Neural progenitor cell (in vitro differentiated cells): Measurements from ENCODE around the gene DDIT3. TPM values are rescaled to one million over a fixed set of nuclear protein-coding genes. Genes with fewer than 3 reads are reported as not detected.

Source experiments
- DNase-seq: peaks from one replicate; pipeline ENCODE4 v3.0.0-alpha.2; 2016; ENCODE audit warnings: low spot score
- H2AFZ ChIP-seq: fragments of 200-600 bp; sonication (generic); replicated peaks from 2 replicates; pipeline ENCODE4 v1.6.1; 2016; ENCODE audit warnings: antibody characterized with exemption
- H3F3A ChIP-seq: fragments of 200-600 bp; sonication (generic); 2 replicates; pipeline ENCODE4 v1.6.1; 2016; ENCODE audit warnings: antibody characterized with exemption, low read depth
- H3K27ac ChIP-seq: fragments of 200-600 bp; sonication (generic); 2 replicates; pipeline ENCODE4 v1.5.1; 2016; ENCODE audit warnings: mild to moderate bottlenecking
- H3K27me3 ChIP-seq: fragments of 200-600 bp; sonication (generic); 2 replicates; pipeline ENCODE4 v1.6.1; 2016; ENCODE audit warnings: mild to moderate bottlenecking, moderate library complexity
- H3K36me3 ChIP-seq: fragments of 200-600 bp; sonication (generic); 2 replicates; pipeline ENCODE4 v1.5.1; 2016
- H3K4me1 ChIP-seq: fragments of 200-600 bp; sonication (generic); 2 replicates; pipeline ENCODE4 v1.6.1; 2016; ENCODE audit warnings: mixed run types
- H3K4me2 ChIP-seq: fragments of 200-600 bp; sonication (generic); 2 replicates; pipeline ENCODE4 v1.6.1; 2016
- H3K4me3 ChIP-seq: fragments of 200-600 bp; sonication (generic); 2 replicates; pipeline ENCODE4 v1.5.1; 2016
- H3K79me2 ChIP-seq: fragments of 200-600 bp; sonication (generic); 2 replicates; pipeline ENCODE4 v1.6.1; 2016; ENCODE audit warnings: low read depth
- H3K9ac ChIP-seq: fragments of 200-600 bp; sonication (generic); 2 replicates; pipeline ENCODE4 v1.6.1; 2016
- H3K9me3 ChIP-seq: fragments of 200-600 bp; sonication (generic); 2 replicates; pipeline ENCODE4 v1.5.1; 2016; ENCODE audit warnings: low read depth
- H4K20me1 ChIP-seq: fragments of 200-600 bp; sonication (generic); 2 replicates; pipeline ENCODE4 v1.6.1; 2016; ENCODE audit warnings: low read depth
- H3K27ac Mint-ChIP-seq: 3 replicates; pipeline ENCODE4 v1.8.0; 2021; ENCODE audit warnings: mixed read lengths
- H3K27me3 Mint-ChIP-seq: 2 replicates; pipeline ENCODE4 v1.8.0; 2022; ENCODE audit warnings: low read depth, mild to moderate bottlenecking, inconsistent platforms, moderate library complexity, mixed read lengths; ENCODE audit not compliant: insufficient read depth
- H3K36me3 Mint-ChIP-seq: 3 replicates; pipeline ENCODE4 v1.8.0; 2021; ENCODE audit warnings: mixed read lengths
- H3K4me1 Mint-ChIP-seq: 3 replicates; pipeline ENCODE4 v1.8.0; 2021; ENCODE audit warnings: mixed read lengths
- H3K4me3 Mint-ChIP-seq: 3 replicates; pipeline ENCODE4 v1.8.0; 2021; ENCODE audit warnings: mild to moderate bottlenecking, moderate library complexity, mixed read lengths
- H3K9me3 Mint-ChIP-seq: 3 replicates; pipeline ENCODE4 v1.8.0; 2020; ENCODE audit warnings: mixed read lengths
- CTCF ChIP-seq: fragments of 200-600 bp; sonication (generic); IDR thresholded peaks from 2 replicates; pipeline ENCODE4 v1.5.1; 2017; ENCODE audit warnings: antibody characterized with exemption, mild to moderate bottlenecking
- EZH2 ChIP-seq: fragments of 200-600 bp; sonication (generic); IDR thresholded peaks from 2 replicates; pipeline ENCODE4 v1.6.1; 2017; ENCODE audit warnings: antibody characterized with exemption, mild to moderate bottlenecking, moderate library complexity
- EZH2phosphoT487 ChIP-seq: fragments of 200-600 bp; sonication (generic); IDR thresholded peaks from 2 replicates; pipeline ENCODE4 v1.6.1; 2017; ENCODE audit warnings: antibody characterized with exemption
- total RNA-seq: library from RNA; depleted of rRNA; stranded (reverse); fragments of >200 nt; gene quantifications from 2 replicates; pipeline ENCODE4 v1.2.3, GENCODE V29; 2015; ENCODE audit warnings: low replicate concordance

The DDIT3 gene
- total RNA-seq, 1 donor from 2014 or later = 2.3 TPM

GRCh38 chr12:57473392-57473791, 46.9 kb downstream of the DDIT3 start:
- H3K27me3 ChIP-seq = peaks cover 72% of the 10 kb centered on the region
- H3K27me3 Mint-ChIP-seq = peaks cover 43% of the 10 kb centered on the region

DNA sequence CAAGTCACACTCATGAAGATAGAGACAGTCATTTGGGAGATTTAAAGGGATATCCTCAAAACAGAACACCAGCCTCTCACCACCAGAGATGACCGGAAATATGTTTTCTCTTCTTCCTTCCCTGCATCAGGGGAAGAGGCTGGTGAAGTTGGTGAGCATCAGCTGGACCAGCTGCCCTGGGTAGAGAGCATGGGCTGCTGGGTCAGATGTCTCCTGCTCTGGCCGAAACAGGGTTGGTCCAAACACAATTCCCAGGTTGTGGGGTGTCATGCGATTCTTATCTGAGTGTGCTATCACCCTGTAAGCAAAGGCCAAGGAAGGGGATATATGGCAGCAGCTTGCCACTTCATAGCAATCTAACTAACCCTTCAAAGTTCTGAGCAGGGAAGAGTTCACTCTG, 47.9 kb downstream of the DDIT3 start:
- Histone ChIP-seq H3K4me1 (peaks cover 11% of the 10 kb centered on the region), H3F3A (peaks cover 3% of the 10 kb centered on the region), H3K36me3 (no peaks in the 10 kb centered on the region), H3K4me3 (no peak overlapping the region), H4K20me1 (peaks cover 2% of the 10 kb centered on the region), H2AFZ (no peak overlapping the region), H3K9me3 (no peaks in the 10 kb centered on the region), H3K27ac (no peak overlapping the region), H3K9ac (no peak overlapping the region), H3K4me2 (no peak overlapping the region), H3K27me3 (peaks cover 62% of the 10 kb centered on the region), H3K79me2 (no peaks in the 10 kb centered on the region)
- Mint-ChIP-seq H3K4me1 (no peaks in the 10 kb centered on the region), H3K27ac (no peak overlapping the region), H3K4me3 (no peak overlapping the region), H3K27me3 (peaks cover 45% of the 10 kb centered on the region), H3K36me3 (no peaks in the 10 kb centered on the region), H3K9me3 (no peaks in the 10 kb centered on the region)
- DNase-seq = no peak
- TF ChIP-seq CTCF (no peak), EZH2phosphoT487 (no peak), EZH2 (no peak)

More at GRCh38 chr12:57473392-57473791, 46.9 kb downstream of the DDIT3 start:
- H3K36me3 ChIP-seq = no peaks in the 10 kb centered on the region
- no peaks in the 10 kb centered on the region for H3K9me3 Mint-ChIP-seq
- no peak overlapping the region for H3K4me2 ChIP-seq
- no peaks in the 10 kb centered on the region for H3K36me3 Mint-ChIP-seq
- no peak overlapping the region for H3K27ac ChIP-seq
- H3K4me1 ChIP-seq = peaks cover 11% of the 10 kb centered on the region
- peaks cover 3% of the 10 kb centered on the region for H3F3A ChIP-seq
- H3K79me2 ChIP-seq = no peaks in the 10 kb centered on the region
- no peak overlapping the region for H3K9ac ChIP-seq
- H3K4me3 ChIP-seq = no peak overlapping the region
- no peak overlapping the region for H3K4me3 Mint-ChIP-seq
- peaks cover 2% of the 10 kb centered on the region for H4K20me1 ChIP-seq
- H3K9me3 ChIP-seq = no peaks in the 10 kb centered on the region
- H3K4me1 Mint-ChIP-seq = peaks cover 2% of the 10 kb centered on the region
- DNase-seq = no peak
- H3K27ac Mint-ChIP-seq = no peak overlapping the region
- H2AFZ ChIP-seq = no peak overlapping the region
- TF ChIP-seq EZH2 (no peak), CTCF (no peak), EZH2phosphoT487 (no peak)

DNA sequence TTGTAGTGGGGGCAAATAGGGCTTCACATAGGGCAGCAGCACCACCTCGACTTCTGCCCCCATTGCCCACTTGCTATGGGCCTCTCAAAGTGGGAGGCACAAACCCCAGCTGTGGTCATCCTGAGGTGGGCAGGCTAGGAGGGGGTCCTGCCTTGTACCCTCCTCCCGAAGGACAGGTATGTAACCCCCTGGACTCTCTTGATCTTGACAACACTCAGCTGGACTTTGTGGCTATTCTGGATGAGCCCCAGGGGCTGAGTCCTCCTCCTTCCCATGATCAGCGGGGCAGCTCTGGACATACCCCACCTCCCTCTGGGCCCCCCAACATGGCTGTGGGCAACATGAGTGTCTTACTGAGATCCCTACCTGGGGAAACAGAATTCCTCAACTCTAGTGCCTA, 48.7 kb downstream of the DDIT3 start:
- peaks cover 55% of the 10 kb centered on the region for H3K27me3 ChIP-seq
- DNase-seq = no peak
- Mint-ChIP-seq H3K27me3 (peaks cover 44% of the 10 kb centered on the region), H3K4me3 (no peak overlapping the region), H3K4me1 (no peaks in the 10 kb centered on the region), H3K9me3 (no peaks in the 10 kb centered on the region), H3K27ac (no peak overlapping the region), H3K36me3 (no peaks in the 10 kb centered on the region)
- TF ChIP-seq EZH2phosphoT487 (no peak), CTCF (no peak), EZH2 (no peak)
- H3K36me3 ChIP-seq = no peaks in the 10 kb centered on the region
- peaks cover 2% of the 10 kb centered on the region for H4K20me1 ChIP-seq
- H3K4me3 ChIP-seq = no peak overlapping the region
- no peaks in the 10 kb centered on the region for H3K79me2 ChIP-seq
- H2AFZ ChIP-seq = no peak overlapping the region
- peaks cover 11% of the 10 kb centered on the region for H3K4me1 ChIP-seq
- no peak overlapping the region for H3K9ac ChIP-seq
- H3K27ac ChIP-seq = no peak overlapping the region
- H3F3A ChIP-seq = peaks cover 3% of the 10 kb centered on the region
- H3K9me3 ChIP-seq = no peaks in the 10 kb centered on the region
- H3K4me2 ChIP-seq = no peak overlapping the region
